GM13977 (cell line): ENCODE measurements around the gene TUB.

Source experiments
- DNase-seq: peaks from one replicate; pipeline ENCODE4 v3.0.0; 2012; ENCODE audit warnings: low spot score
- CTCF ChIP-seq: IDR thresholded peaks from 2 replicates; pipeline ENCODE4 v1.5.1; 2012; ENCODE audit warnings: mild to moderate bottlenecking, control low read depth; ENCODE audit not compliant: insufficient read depth; ENCODE audit errors: extremely low read depth, missing control alignments
- in situ Hi-C: fragments of 300-500 bp; cut with MboI; formaldehyde crosslinking; loops from one replicate; pipeline ENCODE4 v1.12.0; 2022; ENCODE audit warnings: low sequenced_read_pairs, low pct_unique_long_range_greater_than_20kb, mixed read lengths, inconsistent platforms; ENCODE audit not compliant: unreplicated experiment

TUB gene

GRCh38 chr11:8102296-8102915, 21.4 kb downstream of the TUB start:
- TF ChIP-seq CTCF, result no peak
- no peak for DNase-seq
- in situ Hi-C loops, result no loop called here

- in situ Hi-C loops, result no loop called here
- no peak for TF ChIP-seq CTCF
- no peak for DNase-seq
These were observed 22.0 kb downstream of the TUB start for GRCh38 chr11:8102965-8103364.

- no peak for TF ChIP-seq CTCF
- DNase-seq, result no peak
- in situ Hi-C loops, result no loop called here
These were observed 22.9 kb downstream of the TUB start for GRCh38 chr11:8103909-8104308.

GRCh38 chr11:8105133-8105532, 24.1 kb downstream of the TUB start:
- no peak for TF ChIP-seq CTCF
- no peak for DNase-seq
- in situ Hi-C loops, result no loop called here

- no peak for TF ChIP-seq CTCF
- in situ Hi-C loops, result no loop called here
- DNase-seq, result no peak
These were observed 24.7 kb downstream of the TUB start for GRCh38 chr11:8105666-8106065.

GRCh38 chr11:8106679-8107078, 25.7 kb downstream of the TUB start:
- no peak for TF ChIP-seq CTCF
- no peak for DNase-seq
- in situ Hi-C loops, result no loop called here

- in situ Hi-C loops, result no loop called here
- DNase-seq, result no peak
- TF ChIP-seq CTCF, result no peak
These were observed 26.6 kb downstream of the TUB start for GRCh38 chr11:8107642-8108041.
